GM18873 (cell line): Measurements from ENCODE around the gene KRT39.
"Not testable (repeated sequence)": the region's sequence is repeated elsewhere in the genome, so short reads cannot be mapped to it uniquely, and the experiment has no call there.

ENCODE experiments used
- ATAC-seq: cut with Tn5 transposase; IDR thresholded peaks from one replicate; pipeline ENCODE4 v1.9.1; 2021; ENCODE audit warnings: mild to moderate bottlenecking, moderate library complexity, moderate number of reproducible peaks; ENCODE audit not compliant: unreplicated experiment, low FRiP score

Gene KRT39

DNA sequence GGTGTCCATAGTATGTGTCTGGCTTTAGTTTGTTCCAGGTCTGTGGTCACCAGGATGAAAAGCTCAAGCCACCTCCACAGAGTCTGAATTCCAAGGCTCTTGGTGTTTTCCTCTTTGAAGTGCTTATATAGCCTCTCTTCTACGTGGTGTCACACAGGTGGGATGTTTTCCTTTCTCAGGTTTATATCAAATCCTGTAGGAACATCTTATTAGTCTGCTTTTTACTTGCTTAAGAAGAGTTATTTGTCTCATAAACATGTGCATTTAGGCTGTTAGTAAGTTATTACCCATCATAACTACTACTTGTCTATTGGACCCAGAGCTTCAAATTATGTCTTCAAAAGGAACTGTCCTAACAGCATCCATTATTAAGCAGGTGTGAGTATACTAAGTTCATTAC is at the start of gene KRT39:
Gene KRT39 (minus strand): TSS at position 101 of the 400 bp plus-strand sequence. CDS start 92 bp downstream, at position 9.
- ATAC-seq: no peak

DNA sequence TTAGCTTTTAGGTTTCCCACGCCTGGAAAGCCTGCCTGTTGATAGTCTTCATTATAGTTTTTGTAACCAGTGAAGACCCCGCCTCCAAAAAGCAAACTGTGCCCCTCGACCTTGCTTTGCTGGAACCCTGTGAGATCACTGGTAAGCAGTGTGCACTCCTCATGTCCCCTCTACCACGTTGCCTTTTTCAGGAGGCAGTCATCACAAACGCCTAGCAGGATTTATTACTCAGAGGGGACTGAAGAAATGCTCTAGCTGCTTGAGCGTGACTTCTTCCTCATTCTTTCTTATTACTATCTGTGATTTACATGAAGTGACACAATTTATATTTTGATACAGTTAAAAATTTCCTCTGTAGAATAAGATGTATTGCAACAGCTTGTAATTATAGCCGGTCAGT is 48.7 kb upstream of the KRT39 start:
- no peak for ATAC-seq

DNA sequence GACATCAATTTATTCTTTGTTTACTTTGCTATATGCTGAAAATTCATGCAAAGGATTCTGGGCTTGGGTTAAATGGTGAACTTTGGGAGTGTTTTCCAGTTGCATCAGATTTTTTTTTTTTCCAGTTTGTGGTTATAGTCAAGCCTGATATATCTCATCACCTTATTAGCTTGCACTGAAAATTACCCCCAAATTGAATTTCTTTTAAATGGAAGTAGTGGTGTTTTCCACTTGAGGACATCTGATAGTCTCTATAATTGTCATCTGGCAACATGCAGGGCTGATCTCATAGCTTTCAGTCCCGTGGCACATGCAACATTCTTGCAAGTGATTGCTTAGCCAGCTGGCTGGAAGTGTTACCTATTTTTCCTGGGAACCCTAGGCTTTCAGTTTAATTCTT is 46.9 kb upstream of the KRT39 start:
- ATAC-seq: no peak

DNA sequence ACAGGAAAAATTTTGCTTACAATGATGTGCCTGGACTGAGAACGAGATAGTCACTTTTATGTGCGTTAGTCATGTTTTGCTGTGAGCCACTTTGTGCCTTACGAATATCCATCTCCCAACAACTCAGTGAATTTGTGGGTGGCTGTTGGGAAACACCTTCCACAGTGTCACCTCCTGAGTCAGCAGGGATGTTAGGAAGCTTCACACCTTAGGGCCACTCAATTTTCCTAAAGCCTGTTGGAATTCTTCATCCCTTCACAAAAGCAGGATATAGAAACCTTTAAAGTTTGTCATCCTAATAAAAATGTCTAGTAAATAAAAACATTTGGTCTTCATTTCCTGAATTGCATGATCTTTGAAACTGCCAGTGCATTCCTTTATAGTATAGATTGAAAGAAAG is 46.4 kb upstream of the KRT39 start:
- no peak for ATAC-seq

DNA sequence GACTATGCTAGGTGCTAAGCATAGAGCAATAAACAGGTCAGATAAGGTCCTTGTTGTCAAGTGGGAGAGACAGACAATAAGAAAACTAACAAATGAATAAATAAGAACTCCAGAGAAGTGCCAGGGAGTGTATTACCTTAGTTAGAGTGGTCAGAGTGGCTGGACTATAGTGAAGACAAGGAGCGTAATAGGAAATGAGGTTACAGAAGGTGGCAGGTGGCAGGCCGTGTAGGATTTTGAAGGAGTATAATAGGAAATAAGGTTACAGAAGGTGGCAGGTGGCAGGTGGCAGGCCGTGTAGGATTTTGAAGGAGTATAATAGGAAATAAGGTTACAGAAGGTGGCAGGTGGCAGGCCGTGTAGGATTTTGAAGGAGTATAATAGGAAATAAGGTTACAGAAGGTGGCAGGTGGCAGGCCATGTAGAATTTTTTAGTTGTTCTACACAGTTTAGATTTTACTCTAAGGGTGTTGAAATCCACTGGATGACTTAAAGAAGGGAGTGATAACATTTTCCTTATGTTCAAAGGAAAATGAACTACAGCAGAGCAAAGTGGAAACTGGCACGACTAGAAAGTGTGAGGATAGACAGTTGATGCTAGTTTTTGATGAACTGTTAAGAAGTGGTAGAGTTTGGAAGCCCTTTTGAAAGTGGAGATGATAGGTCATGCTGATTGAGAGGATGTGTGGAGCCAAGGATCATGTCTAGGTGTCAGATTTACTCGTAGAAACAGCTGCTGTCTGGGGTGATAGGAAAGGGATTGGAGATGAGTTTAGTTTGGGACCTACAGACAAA is 45.8 kb upstream of the KRT39 start:
- no peak for ATAC-seq

DNA sequence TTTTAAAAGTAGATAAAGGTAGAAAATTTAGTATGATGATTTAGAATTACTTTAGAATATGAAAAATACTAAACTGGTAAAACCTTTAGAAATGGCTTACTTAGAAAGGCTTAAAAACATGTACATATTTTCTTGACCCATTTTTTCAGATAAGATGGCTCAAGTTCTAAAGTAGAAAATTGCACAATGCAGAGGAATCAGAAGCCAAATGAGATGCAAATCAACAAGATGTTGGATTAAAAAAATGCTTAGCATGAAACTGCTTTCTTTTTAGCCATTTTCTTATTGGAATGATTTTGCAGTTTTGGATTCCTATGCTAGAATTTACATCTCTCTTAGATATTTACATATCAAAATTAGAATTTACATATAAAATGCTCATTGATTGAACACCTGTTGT is 43.7 kb upstream of the KRT39 start:
- ATAC-seq: no peak

DNA sequence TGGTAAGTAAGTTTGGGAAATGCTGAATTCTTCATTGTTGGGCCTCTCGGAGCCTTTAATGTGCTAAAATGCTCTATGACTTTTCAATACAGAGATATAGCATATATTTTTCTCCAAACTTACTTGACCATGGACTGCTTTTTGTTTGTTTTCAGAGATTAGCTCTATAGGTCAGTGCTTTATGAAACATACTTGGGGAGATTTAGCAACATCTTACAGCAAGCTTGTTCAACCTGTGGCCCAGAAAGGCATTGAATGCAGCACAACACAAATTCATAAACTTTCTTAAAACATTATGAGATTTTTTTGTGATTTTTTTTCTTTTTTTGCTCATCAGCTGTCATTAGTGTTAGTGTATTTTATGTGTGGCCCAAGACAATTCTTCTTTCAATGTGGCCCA is 43.2 kb upstream of the KRT39 start:
- ATAC-seq: no peak

DNA sequence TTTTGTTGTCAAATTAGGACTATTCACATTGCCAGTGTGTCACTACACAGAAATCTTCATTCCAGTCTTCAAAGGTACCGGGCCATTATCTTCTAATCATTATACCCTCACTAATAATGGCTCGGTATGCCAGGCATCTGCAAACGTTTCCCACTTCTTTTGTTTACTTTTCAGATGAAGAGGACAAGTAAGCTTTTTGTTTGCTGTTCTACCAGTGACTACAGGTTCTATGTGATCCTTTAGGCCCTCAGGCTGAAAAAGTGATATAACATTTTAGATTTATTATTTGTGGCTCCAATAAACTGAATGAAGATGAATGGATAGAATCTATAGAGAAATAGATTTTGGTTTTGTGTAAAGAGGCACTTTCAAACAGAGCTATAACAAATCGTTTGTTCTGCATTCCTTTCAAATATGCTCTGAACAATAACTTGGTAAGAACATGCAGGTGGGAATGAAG is 42.6 kb upstream of the KRT39 start:
- no peak for ATAC-seq

DNA sequence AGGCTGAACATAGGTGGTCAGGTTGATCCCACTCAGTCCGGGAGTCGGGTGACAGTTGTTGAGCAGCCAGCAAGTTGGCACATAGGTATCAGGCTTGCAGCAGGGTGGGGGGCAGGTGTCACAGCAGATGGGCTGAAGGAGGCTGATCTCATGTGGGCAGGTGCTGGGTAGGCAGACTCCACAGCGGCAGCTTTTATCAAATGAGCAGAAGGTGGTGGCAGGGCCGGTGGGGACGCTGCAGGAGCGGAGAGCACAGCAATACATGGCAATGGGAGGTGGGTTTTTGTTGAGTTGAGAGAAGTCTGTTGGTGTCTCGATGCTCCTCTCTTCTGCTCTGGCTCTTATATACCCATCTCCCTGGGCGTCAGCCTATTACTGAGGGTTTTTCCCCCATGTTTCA is 42.1 kb upstream of the KRT39 start, which contains the start of gene KRTAP3-1:
Gene KRTAP3-1 (minus strand): TSS at position 318 of the 400 bp plus-strand sequence. CDS start 54 bp downstream, at position 264.
- ATAC-seq: no peak

DNA sequence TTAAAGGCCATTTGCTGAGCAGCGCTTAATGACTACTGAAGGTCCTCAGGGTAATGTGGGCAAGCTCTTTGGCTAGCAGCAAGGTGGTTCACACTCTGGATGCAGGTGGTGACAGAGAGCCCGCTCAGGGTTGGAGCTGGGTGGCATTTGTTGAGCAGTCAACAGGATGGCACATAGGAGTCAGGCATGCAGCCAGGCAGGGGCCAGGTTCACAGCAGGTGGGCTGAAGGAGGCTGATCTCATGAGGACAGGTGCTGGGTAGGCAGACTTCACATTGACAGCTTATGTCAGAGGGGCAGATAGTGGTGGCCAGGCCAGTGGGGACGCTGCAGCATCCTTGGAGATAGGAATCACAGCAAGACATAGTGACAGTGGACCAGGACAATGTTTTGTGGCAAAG is 37.6 kb upstream of the KRT39 start:
- no peak for ATAC-seq

DNA sequence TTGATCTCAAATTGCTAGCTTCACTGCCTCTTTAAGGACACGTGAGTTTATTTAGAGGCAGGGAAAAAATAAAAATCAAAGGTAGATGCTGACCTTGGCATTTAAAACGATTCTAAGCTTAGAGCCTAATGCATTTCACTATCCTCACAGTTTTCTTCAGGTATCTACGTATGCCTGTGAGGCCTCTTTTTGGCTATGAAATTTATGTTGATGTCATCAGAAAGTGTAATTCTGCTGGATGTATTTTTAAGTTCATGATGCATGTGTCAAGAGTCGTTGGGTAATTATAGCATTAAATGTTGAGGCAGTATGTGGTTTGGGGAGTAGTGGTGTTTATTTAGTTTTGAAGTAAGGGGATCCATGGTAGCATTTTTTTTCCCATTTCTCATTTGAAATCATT is 37.2 kb upstream of the KRT39 start:
- no peak for ATAC-seq

DNA sequence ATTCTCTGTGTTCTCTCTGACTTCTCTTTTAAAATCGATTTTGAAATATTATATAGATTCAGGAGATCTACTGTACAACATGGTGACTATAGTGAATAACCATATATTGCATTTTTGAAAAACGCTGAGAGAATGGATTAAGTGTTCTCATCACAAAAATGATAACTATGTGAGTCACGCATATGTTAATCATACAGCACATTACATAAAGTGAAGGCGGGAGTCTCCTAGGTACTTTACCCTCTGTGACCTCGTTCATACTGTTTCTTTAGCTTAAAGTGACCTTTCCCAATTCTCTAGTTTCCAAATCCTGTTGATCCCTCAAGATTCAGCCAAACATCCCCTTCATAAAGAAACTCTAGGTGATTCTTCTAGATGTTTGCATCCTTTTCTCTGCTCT is 36.1 kb upstream of the KRT39 start:
- no peak for ATAC-seq

DNA sequence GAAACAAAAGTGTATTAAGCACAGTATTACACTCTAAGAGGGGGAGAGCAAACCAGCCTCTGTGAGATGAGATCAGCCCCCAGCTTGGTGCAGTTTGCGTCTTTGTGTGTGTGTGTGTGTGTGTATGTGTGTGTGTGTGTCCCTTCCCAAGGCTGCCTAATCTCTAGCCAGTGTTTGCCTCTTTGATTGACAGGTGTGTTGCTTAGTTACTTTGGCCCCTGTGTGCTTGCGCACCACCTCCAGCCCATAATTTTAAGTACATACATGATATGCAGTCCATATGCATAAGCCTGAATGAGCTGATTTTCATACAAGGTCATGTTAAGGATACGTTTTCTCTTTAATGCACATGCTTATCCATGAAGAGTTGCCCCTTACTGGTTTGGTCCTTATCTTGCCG is 35.0 kb upstream of the KRT39 start:
- no peak for ATAC-seq

DNA sequence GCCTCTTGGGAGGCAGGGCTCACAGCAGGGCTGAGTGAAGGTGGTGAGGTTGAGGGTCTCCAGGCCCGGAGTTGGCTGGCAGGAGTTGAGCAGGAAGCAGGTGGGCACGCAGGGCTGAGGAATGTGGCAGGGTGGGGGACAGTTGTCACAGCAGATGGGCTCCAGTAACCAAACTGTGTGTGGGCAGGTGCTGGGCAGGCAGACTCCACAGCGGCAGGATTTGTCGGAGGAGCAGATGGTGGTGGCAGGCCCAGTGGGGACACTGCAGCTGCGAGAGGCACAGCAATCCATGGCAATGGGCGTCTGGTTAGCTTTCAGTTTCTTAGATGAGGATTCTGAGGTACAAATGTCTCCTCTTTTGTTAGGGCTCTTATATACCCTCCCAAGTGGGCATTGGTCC is 32.8 kb upstream of the KRT39 start, which contains the start of gene KRTAP3-2:
Gene KRTAP3-2 (minus strand): TSS at position 344 of the 400 bp plus-strand sequence. CDS start 53 bp downstream, at position 291.
- ATAC-seq: not testable (repeated sequence)

DNA sequence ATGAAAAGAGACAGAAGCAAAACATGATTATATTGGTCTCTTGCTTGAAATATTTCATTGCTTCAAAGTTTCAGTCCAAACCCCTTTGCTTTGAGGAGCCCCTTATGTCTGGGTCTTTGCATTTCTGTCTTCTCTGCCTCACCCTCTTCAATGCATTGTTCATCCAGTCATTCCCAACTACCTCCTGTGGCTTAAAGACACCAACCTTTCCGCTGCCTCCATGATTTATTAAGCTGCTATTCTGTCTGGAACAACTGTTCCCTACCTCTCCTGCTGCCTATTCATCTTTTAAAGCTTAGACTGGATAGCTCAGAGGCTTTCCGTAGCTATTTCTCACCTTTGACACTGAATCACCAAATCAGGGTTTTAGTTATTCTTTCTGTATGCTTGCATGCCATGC is 30.6 kb upstream of the KRT39 start:
- no peak for ATAC-seq

DNA sequence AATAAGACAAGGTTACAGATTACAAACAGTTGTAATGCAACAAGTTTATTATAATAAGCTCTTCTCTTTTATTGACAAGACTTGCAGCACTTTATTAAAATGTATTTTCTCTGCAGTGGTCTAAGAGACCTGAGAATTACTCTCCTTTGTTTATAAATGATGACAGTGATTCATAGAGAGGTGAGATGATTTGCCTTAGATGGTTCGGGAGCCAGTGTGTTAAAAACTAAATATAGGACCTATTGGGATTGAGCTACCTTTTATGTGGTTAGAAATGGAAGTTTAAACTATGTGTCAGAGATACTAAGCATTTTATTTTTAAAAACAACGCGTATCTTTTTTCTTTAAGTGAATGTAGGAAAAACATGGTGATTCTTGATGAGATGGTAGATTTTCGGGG is 30.1 kb upstream of the KRT39 start:
- ATAC-seq: no peak

DNA sequence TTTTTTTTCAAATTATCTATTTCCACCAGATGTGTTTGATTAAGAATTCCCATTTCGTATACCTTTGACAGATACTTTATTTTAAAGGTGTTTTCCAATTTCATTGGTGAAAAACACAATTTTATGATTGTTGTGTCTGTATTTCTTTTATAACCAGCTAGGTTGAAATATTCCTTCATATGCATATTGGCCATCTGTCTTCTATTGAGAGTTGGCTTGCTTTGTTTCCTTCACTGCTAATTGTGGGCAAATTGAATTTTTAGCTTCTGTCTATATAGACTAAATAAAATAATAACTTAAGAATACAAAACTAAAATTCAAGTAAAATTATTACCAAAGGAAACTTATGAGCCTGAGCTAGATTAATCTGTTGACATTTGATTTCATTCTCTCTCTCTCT is 28.4 kb upstream of the KRT39 start:
- ATAC-seq: no peak

DNA sequence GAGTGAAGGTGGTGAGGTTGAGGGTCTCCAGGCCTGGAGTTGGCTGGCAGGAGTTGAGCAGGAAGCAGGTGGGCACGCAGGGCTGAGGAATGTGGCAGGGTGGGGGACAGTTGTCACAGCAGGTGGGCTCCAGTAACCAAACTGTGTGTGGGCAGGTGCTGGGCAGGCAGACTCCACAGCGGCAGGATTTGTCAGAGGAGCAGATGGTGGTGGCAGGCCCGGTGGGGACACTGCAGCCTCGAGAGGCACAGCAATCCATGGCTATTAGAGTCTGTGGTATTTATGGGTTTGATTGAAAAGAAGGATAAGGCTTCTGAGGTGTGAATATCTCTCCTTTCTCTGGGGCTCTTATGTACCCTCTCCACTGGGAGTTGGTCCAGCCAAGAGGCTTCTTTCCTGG is 27.1 kb upstream of the KRT39 start, which contains the start of gene KRTAP3-3:
Gene KRTAP3-3 (minus strand): TSS at position 326 of the 400 bp plus-strand sequence. CDS start 67 bp downstream, at position 259.
- ATAC-seq: no peak

DNA sequence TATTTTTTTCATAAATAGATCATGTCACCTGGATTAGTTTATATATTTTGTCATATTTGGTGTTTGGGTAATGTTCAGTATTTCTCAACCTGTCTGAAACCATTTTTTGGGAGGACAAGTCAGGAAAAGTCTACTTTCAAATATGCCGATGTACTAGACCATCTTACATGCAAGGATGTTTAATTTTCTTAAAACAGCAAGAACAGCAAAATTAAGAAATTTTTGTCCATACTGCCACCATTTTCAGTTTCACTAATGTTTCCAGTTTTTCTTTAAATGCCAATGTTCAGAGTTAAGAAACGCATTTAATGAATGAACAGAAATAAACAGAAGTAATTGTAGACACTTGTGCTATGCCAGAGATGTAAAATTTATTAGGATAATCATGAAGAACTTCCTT is 26.3 kb upstream of the KRT39 start:
- ATAC-seq: no peak

DNA sequence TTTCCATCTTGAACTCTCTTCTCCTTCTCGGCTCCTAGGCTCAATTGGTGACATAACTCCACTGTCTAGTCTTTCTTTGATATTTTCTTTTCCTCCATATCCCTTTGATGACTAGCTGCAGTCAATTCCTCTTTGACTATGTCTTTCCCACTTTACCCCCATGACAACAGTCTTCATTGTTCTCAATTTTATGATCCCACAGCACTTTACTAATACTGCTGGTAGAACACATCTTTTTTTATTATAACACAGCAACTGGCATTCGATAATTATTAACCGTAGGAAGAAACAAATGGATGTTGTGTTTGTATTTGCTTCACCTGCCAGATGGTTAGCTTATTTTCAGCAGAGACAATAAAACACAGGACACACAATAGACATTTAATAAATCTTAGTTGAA is 25.9 kb upstream of the KRT39 start:
- ATAC-seq: no peak

DNA sequence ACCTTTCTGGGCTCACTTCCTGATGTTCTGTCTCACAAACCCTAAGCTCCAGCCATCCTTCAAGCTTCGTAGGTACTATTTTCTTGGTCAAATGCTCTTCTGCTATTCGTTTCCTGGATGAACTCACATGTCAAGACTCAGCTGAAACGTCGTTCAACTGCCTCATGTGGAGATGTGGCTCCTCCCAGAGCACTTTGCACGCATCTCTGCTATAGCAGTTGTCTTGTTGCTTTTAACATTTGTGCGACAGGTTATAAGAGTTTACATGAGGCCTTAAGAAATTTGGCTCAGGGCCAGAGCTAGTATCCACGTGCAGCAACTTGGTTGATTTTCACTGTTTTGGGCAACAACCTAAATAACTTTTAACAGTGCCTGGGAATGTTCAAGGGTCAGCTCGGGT is 20.2 kb upstream of the KRT39 start:
- ATAC-seq: no peak

DNA sequence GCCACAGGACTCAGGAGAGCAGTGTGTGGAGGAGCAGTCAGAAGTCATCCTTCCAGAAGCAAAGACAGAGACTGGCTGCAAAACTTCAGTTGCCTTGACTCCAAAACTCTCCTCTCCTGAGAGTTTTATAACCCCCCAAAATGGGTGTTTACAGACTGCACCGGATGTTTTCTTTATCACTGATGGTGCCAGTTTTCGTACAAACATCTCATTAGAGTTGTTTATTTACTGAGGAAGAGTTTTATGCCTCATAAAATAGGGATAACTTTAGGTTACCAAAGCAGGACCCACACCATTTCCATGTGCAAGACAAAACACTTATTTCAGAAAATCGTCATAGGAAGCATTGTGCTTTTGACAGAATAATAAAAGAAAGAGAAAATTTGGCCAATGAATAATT is 17.5 kb upstream of the KRT39 start, which contains the start of gene KRT40:
Gene KRT40 (minus strand): TSS at position 101 of the 400 bp plus-strand sequence. CDS start 53 bp downstream, at position 48.
- no peak for ATAC-seq
